HTR-8/SVneo (cell line): ENCODE results near the gene KCNRG.
"Not testable (repeated sequence)": the region's sequence is repeated elsewhere in the genome, so short reads cannot be mapped to it uniquely, and the experiment has no call there.

Source experiments
- DNase-seq: peaks from one replicate; pipeline ENCODE4 v3.0.0; 2011; ENCODE audit warnings: low spot score, mixed read lengths; ENCODE audit not compliant: insufficient read length
- FAIRE-seq: peaks from 2 replicates; lab custom pipeline; 2011; peaks lifted over from hg19 to GRCh38; lab: Jason Lieb, UNC

The KCNRG gene

GRCh38 chr13:50006426-50007135 lies 8.7 kb upstream of the KCNRG start:
- DNase-seq (no peak), FAIRE-seq (no peak)

- DNase-seq (no peak), FAIRE-seq (no peak)
These were observed 3.8 kb upstream of the KCNRG start for GRCh38 chr13:50011461-50011860.

GRCh38 chr13:50012396-50013169 lies 2.7 kb upstream of the KCNRG start:
- FAIRE-seq (no peak), DNase-seq (no peak)

- FAIRE-seq (no peak), DNase-seq (no peak)
These were observed 858 bp upstream of the KCNRG start for GRCh38 chr13:50014386-50014785.

GRCh38 chr13:50015750-50016149 lies 506 bp downstream of the KCNRG start:
- DNase-seq (no peak), FAIRE-seq (no peak)

- no peak for FAIRE-seq
- no peak for DNase-seq
These were observed 1.2 kb downstream of the KCNRG start for GRCh38 chr13:50016444-50016843.

- DNase-seq (no peak), FAIRE-seq (no peak)
These were observed 2.6 kb downstream of the KCNRG start for GRCh38 chr13:50017819-50018218.

GRCh38 chr13:50025436-50025835 lies 10.2 kb downstream of the KCNRG start:
- no peak for FAIRE-seq

GRCh38 chr13:50026788-50027473 lies 11.7 kb downstream of the KCNRG start:
- no peak for DNase-seq
- no peak for FAIRE-seq

More at GRCh38 chr13:50025436-50025835, 10.2 kb downstream of the KCNRG start:
- no peak for DNase-seq

- DNase-seq (no peak), FAIRE-seq (no peak)
These were observed 15.1 kb downstream of the KCNRG start for GRCh38 chr13:50030315-50030714.

- DNase-seq (no peak), FAIRE-seq (no peak)
These were observed 18.5 kb downstream of the KCNRG start for GRCh38 chr13:50033725-50034124.

- FAIRE-seq (no peak), DNase-seq (no peak)
These were observed 22.5 kb downstream of the KCNRG start for GRCh38 chr13:50037788-50038187.

GRCh38 chr13:50038266-50038665 lies 23.0 kb downstream of the KCNRG start:
- DNase-seq (no peak), FAIRE-seq (no peak)

GRCh38 chr13:50052478-50052877 lies 37.2 kb downstream of the KCNRG start:
- no peak for FAIRE-seq

GRCh38 chr13:50053844-50054243 lies 38.6 kb downstream of the KCNRG start:
- no peak for FAIRE-seq

More at GRCh38 chr13:50052478-50052877, 37.2 kb downstream of the KCNRG start:
- no peak for DNase-seq

GRCh38 chr13:50055454-50055853 lies 40.2 kb downstream of the KCNRG start:
- no peak for DNase-seq
- FAIRE-seq, result no peak

More at GRCh38 chr13:50053844-50054243, 38.6 kb downstream of the KCNRG start:
- DNase-seq, result no peak

GRCh38 chr13:50060718-50061117 lies 45.5 kb downstream of the KCNRG start:
- no peak for FAIRE-seq
- no peak for DNase-seq

GRCh38 chr13:50062336-50062735 lies 47.1 kb downstream of the KCNRG start:
- FAIRE-seq, DNase-seq: not testable (repeated sequence)

GRCh38 chr13:50065712-50066111 lies 50.5 kb downstream of the KCNRG start:
- no peak for DNase-seq
- no peak for FAIRE-seq

GRCh38 chr13:50068508-50068907 lies 53.3 kb downstream of the KCNRG start:
- DNase-seq (no peak), FAIRE-seq (no peak)

GRCh38 chr13:50069261-50069660 lies 54.0 kb downstream of the KCNRG start:
- DNase-seq (no peak), FAIRE-seq (no peak)
